GM18499 (cell line): ENCODE results near the gene MMRN2.
A peak's percentile ranks its signal among the peaks of the same experiment; 100 is the strongest.

Experiments
- ATAC-seq: cut with Tn5 transposase; IDR thresholded peaks from one replicate; pipeline ENCODE4 v1.9.1; 2021; ENCODE audit warnings: moderate number of reproducible peaks; ENCODE audit not compliant: insufficient read depth, unreplicated experiment

Gene MMRN2

DNA sequence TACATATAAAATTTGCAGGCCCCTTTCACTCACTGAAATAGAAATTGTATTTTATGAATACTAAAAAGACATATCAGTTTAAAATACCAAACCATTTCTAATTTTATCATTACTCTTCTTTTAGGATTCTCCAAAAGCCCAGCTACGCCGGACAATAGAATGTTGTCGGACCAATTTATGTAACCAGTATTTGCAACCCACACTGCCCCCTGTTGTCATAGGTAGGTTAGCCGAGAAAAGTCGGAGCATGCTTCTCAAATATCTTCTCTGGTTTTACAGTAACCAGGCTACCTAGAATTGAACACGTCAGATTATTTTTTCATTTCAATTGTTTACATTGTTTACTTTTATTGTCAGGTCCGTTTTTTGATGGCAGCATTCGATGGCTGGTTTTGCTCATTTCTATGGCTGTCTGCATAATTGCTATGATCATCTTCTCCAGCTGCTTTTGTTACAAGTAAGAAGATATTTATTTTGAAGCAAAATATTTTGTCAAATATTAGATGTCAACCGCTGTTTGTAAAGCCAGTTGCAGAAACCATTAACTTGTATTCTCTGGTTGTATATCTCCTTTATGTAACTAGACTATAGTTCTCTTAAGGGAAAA, 57.6 kb downstream of the MMRN2 start:
- no peak for ATAC-seq

- ATAC-seq, result no peak
Observed at GRCh38 chr10:86899132-86899531, 58.3 kb downstream of the MMRN2 start.

- ATAC-seq, result no peak
Observed at GRCh38 chr10:86898511-86898910, 58.9 kb downstream of the MMRN2 start.

GRCh38 chr10:86889997-86890396, 67.4 kb downstream of the MMRN2 start:
- ATAC-seq, result no peak

- ATAC-seq, result peak; percentile 97
Observed at GRCh38 chr10:86888585-86889381, 68.6 kb downstream of the MMRN2 start.
